ENCODE data around the gene ROBO1. TPM values are rescaled to one million over a fixed set of nuclear protein-coding genes. Genes with fewer than 3 reads are reported as not detected.

The ROBO1 gene
- total RNA-seq, 2 experiments from 2014 or later, result 0.36 to 0.69 TPM

- Mint-ChIP-seq H3K4me3 (no peak overlapping the region), H3K9me3 (peaks cover 4% of the 10 kb centered on the region), H3K27me3 (no peaks in the 10 kb centered on the region), H3K4me1 (ENCODE audit: low read depth) (no peaks in the 10 kb centered on the region), H3K27ac (no peak overlapping the region), H3K36me3 (ENCODE audit: low read depth) (no peaks in the 10 kb centered on the region)
- intact Hi-C loops (cut with DNase I, micrococcal nuclease), result no loop called here
- no peak overlapping the region for H3K4me3 ChIP-seq (ENCODE audit: low read length)
- H3K27me3 ChIP-seq (ENCODE audit: control insufficient read depth in 1 of 2, insufficient read depth in 2 of 2, low read length in 2 of 2), result no peaks in the 10 kb centered on the region
- H3K9me3 ChIP-seq (ENCODE audit: control insufficient read depth in 1 of 2, insufficient read depth in 1 of 2, low read length in 2 of 2), result peaks cover 0 to 5% of the 10 kb centered on the region in 2 experiments
- no peak for TF ChIP-seq CTCF (IDR thresholded peaks at IDR 0.05)
- DNase-seq (no peak), ATAC-seq (ENCODE audit: poor library complexity) (no peak)
- H3K27ac ChIP-seq (ENCODE audit: low read depth in 1 of 2, low read length in 2 of 2), result no peak overlapping the region
- no peaks in the 10 kb centered on the region for H3K4me1 ChIP-seq (ENCODE audit: insufficient read depth, low read length)
- ChIA-PET POLR2A (no interaction called here), CTCF (no interaction called here)
- H3K36me3 ChIP-seq (ENCODE audit: insufficient read depth, low read length), result no peaks in the 10 kb centered on the region
Observed at GRCh38 chr3:78802562-78802930, 965.3 kb downstream of the ROBO1 start.

GRCh38 chr3:78801926-78802561 lies 965.8 kb downstream of the ROBO1 start:
- TF ChIP-seq CTCF (IDR thresholded peaks at IDR 0.05), result no peak
- H3K4me1 ChIP-seq (ENCODE audit: insufficient read depth, low read length), result no peaks in the 10 kb centered on the region
- no peaks in the 10 kb centered on the region for H3K36me3 ChIP-seq (ENCODE audit: insufficient read depth, low read length)
- no peaks in the 10 kb centered on the region for H3K4me1 Mint-ChIP-seq (ENCODE audit: low read depth)
- no peak overlapping the region for H3K4me3 ChIP-seq (ENCODE audit: low read length)
- no peaks in the 10 kb centered on the region for H3K36me3 Mint-ChIP-seq (ENCODE audit: low read depth)
- ChIA-PET POLR2A (no interaction called here), CTCF (no interaction called here)
- H3K27me3 ChIP-seq (ENCODE audit: control insufficient read depth in 1 of 2, insufficient read depth in 2 of 2, low read length in 2 of 2), result no peaks in the 10 kb centered on the region
- intact Hi-C loops (cut with DNase I, micrococcal nuclease), result no loop called here
- no peak overlapping the region for H3K27ac Mint-ChIP-seq
- H3K9me3 ChIP-seq (ENCODE audit: control insufficient read depth in 1 of 2, insufficient read depth in 1 of 2, low read length in 2 of 2), result peaks cover 0 to 5% of the 10 kb centered on the region in 2 experiments
- H3K27me3 Mint-ChIP-seq, result no peaks in the 10 kb centered on the region
- ATAC-seq (ENCODE audit: poor library complexity) (no peak), DNase-seq (no peak)
- peaks cover 4% of the 10 kb centered on the region for H3K9me3 Mint-ChIP-seq
- H3K4me3 Mint-ChIP-seq, result no peak overlapping the region
- H3K27ac ChIP-seq (ENCODE audit: low read depth in 1 of 2, low read length in 2 of 2), result no peak overlapping the region

GRCh38 chr3:78799681-78800080 lies 968.1 kb downstream of the ROBO1 start:
- POLR2A ChIA-PET, result no interaction called here

More at GRCh38 chr3:78799681-78800080, 968.1 kb downstream of the ROBO1 start:
- no peaks in the 10 kb centered on the region for H3K27me3 ChIP-seq (ENCODE audit: control insufficient read depth in 1 of 2, insufficient read depth in 2 of 2, low read length in 2 of 2)
- H3K9me3 ChIP-seq (ENCODE audit: control insufficient read depth in 1 of 2, insufficient read depth in 1 of 2, low read length in 2 of 2), result peaks cover 0 to 5% of the 10 kb centered on the region in 2 experiments
- Mint-ChIP-seq H3K27ac (no peak overlapping the region), H3K27me3 (no peaks in the 10 kb centered on the region), H3K4me1 (ENCODE audit: low read depth) (no peaks in the 10 kb centered on the region), H3K36me3 (ENCODE audit: low read depth) (no peaks in the 10 kb centered on the region), H3K9me3 (peaks cover 7% of the 10 kb centered on the region), H3K4me3 (no peak overlapping the region)
- H3K4me3 ChIP-seq (ENCODE audit: low read length), result no peak overlapping the region
- TF ChIP-seq CTCF (IDR thresholded peaks at IDR 0.05), result no peak
- CTCF ChIA-PET, result no interaction called here
- ATAC-seq (ENCODE audit: poor library complexity) (no peak), DNase-seq (no peak)
- intact Hi-C loops (cut with DNase I, micrococcal nuclease), result no loop called here
- H3K4me1 ChIP-seq (ENCODE audit: insufficient read depth, low read length), result no peaks in the 10 kb centered on the region
- no peak overlapping the region for H3K27ac ChIP-seq (ENCODE audit: low read depth in 1 of 2, low read length in 2 of 2)
- H3K36me3 ChIP-seq (ENCODE audit: insufficient read depth, low read length), result no peaks in the 10 kb centered on the region

All from CD4-positive, alpha-beta T cell (primary cell).